HCT116 (cell line): ENCODE data around the gene SSNA1. TPM values are rescaled to one million over a fixed set of nuclear protein-coding genes. Genes with fewer than 3 reads are reported as not detected.

Source experiments
- ATAC-seq: fragments of 200-7000 bp; cut with Tn5 transposase; 2 replicates; pipeline ENCODE4 v1.9.1; 2020; ENCODE audit warnings: mild to moderate bottlenecking, moderate library complexity
- BruUV-seq: library from RNA; stranded (reverse); fragments of 400-500 nt; replicated peaks from 2 replicates; lab custom pipeline; 2021; lab: Mats Ljungman, UMichigan
- CTCF ChIA-PET: fragments of 300-600 bp; sonication (Branson Sonifier 250); formaldehyde crosslinking; loops from one replicate; lab custom pipeline; 2021; ENCODE audit warnings: antibody characterized with exemption; lab: Charles Lee
- POLR2A ChIA-PET: fragments of 300-600, 350-600 bp; sonication (Branson Sonifier 250); formaldehyde crosslinking; loops from one replicate; lab custom pipeline; 2021; ENCODE audit warnings: antibody characterized with exemption; lab: Charles Lee
- RAD21 ChIA-PET, 2 experiments: fragments of 300-600 bp; sonication (Branson Sonifier 250); formaldehyde crosslinking; loops; one replicate each; lab custom pipeline; 2023; ENCODE audit warnings: low total read pairs in 2 of 2; ENCODE audit not compliant: uncharacterized antibody in 2 of 2, unreplicated experiment in 2 of 2, low non-redundant PET in 1 of 2; lab: Charles Lee
- DNase-seq: peaks from one replicate; pipeline ENCODE4 v3.0.0-alpha.2; 2010; ENCODE audit warnings: low read depth, low spot score
- H2AFZ ChIP-seq: fragments of 200-600 bp; shearing (Covaris generic), sonication (generic); 2 replicates; pipeline ENCODE4 v1.6.1; 2017; ENCODE audit warnings: low read depth, mixed run types, mixed read lengths, antibody characterized with exemption, low read length; ENCODE audit not compliant: poor library complexity, severe bottlenecking
- H3K27ac ChIP-seq: 2 replicates; pipeline ENCODE4 v1.5.1; 2012; ENCODE audit warnings: low read depth, low read length
- H3K27me3 ChIP-seq: fragments of 200-600 bp; sonication (generic); 2 replicates; pipeline ENCODE4 v1.6.1; 2016; ENCODE audit warnings: mixed run types, low read length, mixed read lengths; ENCODE audit not compliant: insufficient read depth
- H3K36me3 ChIP-seq, 2 experiments: fragments of 200-500 bp in 1 of 2; fragments of 200-600 bp in 1 of 2; sonication (Bioruptor generic) in 1 of 2; sonication (generic) in 1 of 2; 2 replicates each; pipeline versions ENCODE4 v1.5.1 to v1.6.1; 2014 to 2016; ENCODE audit warnings: low read length in 2 of 2, inconsistent platforms in 1 of 2, mixed read lengths in 1 of 2, mixed run types in 1 of 2; ENCODE audit not compliant: insufficient read depth in 2 of 2, control insufficient read depth in 1 of 2
- H3K4me1 ChIP-seq, 2 experiments: fragments of 200-600 bp in 1 of 2; sonication (generic) in 1 of 2; 2 replicates each; pipeline versions ENCODE4 v1.5.1 to v1.6.1; 2012 to 2017; ENCODE audit warnings: low read length in 2 of 2, inconsistent platforms in 1 of 2, mild to moderate bottlenecking in 1 of 2, mixed read lengths in 1 of 2, mixed run types in 1 of 2, moderate library complexity in 1 of 2; ENCODE audit not compliant: insufficient read depth in 2 of 2, control insufficient read depth in 1 of 2
- H3K4me2 ChIP-seq: fragments of 200-600 bp; sonication (generic); 2 replicates; pipeline ENCODE4 v1.6.1; 2017; ENCODE audit warnings: mixed run types, low read length, mixed read lengths
- H3K4me3 ChIP-seq, 2 experiments: fragments of 200-600 bp in 1 of 2; sonication (generic) in 1 of 2; replicated peaks in 1 of 2; 2 replicates each; pipeline ENCODE4 v1.5.1; 2011 to 2016; ENCODE audit warnings: low read length in 2 of 2, control low read depth in 1 of 2, low read depth in 1 of 2, mild to moderate bottlenecking in 1 of 2, mixed read lengths in 1 of 2, mixed run types in 1 of 2
- H3K79me2 ChIP-seq: fragments of 200-600 bp; sonication (generic); 2 replicates; pipeline ENCODE4 v1.6.1; 2017; ENCODE audit warnings: mild to moderate bottlenecking, mixed run types, low read length, moderate library complexity, mixed read lengths; ENCODE audit not compliant: insufficient read depth
- H3K9ac ChIP-seq: fragments of 200-600 bp; sonication (generic); 2 replicates; pipeline ENCODE4 v1.6.1; 2016; ENCODE audit warnings: low read length, mixed read lengths
- H3K9me2 ChIP-seq: fragments of 200-600 bp; sonication (generic), shearing (Covaris generic); 2 replicates; pipeline ENCODE4 v1.6.1; 2017; ENCODE audit warnings: mixed run types, mild to moderate bottlenecking, moderate library complexity; ENCODE audit not compliant: insufficient read depth
- H3K9me3 ChIP-seq, 2 experiments: fragments of 200-500 bp in 1 of 2; fragments of 200-600 bp in 1 of 2; sonication (Bioruptor generic) in 1 of 2; sonication (generic) in 1 of 2; 2 replicates each; pipeline ENCODE4 v1.6.1; 2014 to 2017; ENCODE audit warnings: low read length in 2 of 2, mixed read lengths in 2 of 2, inconsistent platforms in 1 of 2, low read depth in 1 of 2, mild to moderate bottlenecking in 1 of 2, mixed run types in 1 of 2, moderate library complexity in 1 of 2; ENCODE audit not compliant: control insufficient read depth in 1 of 2, insufficient read depth in 1 of 2
- H4K20me1 ChIP-seq: fragments of 200-600 bp; sonication (generic), shearing (Covaris generic); 2 replicates; pipeline ENCODE4 v1.6.1; 2017; ENCODE audit warnings: mixed run types, mild to moderate bottlenecking, moderate library complexity; ENCODE audit not compliant: insufficient read depth
- EGR1 ChIP-seq: IDR thresholded peaks from 2 replicates; pipeline ENCODE4 v1.6.1; 2012; ENCODE audit warnings: low read depth
- ELF1 ChIP-seq: IDR thresholded peaks from 2 replicates; pipeline ENCODE4 v1.6.1; 2012; ENCODE audit warnings: low read depth, borderline replicate concordance
- EZH2phosphoT487 ChIP-seq: fragments of 200-600 bp; IDR thresholded peaks from 2 replicates; pipeline ENCODE4 v1.6.1; 2018; ENCODE audit warnings: antibody characterized with exemption, borderline replicate concordance
- POLR2A ChIP-seq: IDR thresholded peaks from 2 replicates; pipeline ENCODE4 v1.7.0; 2011; ENCODE audit warnings: borderline replicate concordance; ENCODE audit not compliant: insufficient read depth, insufficient read length; ENCODE audit errors: extremely low read depth
- POLR2AphosphoS5 ChIP-seq: IDR thresholded peaks from 2 replicates; pipeline ENCODE4 v1.6.1; 2011; ENCODE audit warnings: mild to moderate bottlenecking, low read depth, low read length, moderate library complexity
- RAD21 ChIP-seq: IDR thresholded peaks from 2 replicates; pipeline ENCODE4 v1.6.1; 2012; ENCODE audit warnings: low read depth, mild to moderate bottlenecking
- SP1 ChIP-seq: IDR thresholded peaks from 2 replicates; pipeline ENCODE4 v1.6.1; 2012; ENCODE audit warnings: low read depth
- SRF ChIP-seq: IDR thresholded peaks from 2 replicates; pipeline ENCODE4 v1.6.1; 2012; ENCODE audit warnings: low read depth
- YY1 ChIP-seq: IDR thresholded peaks from 2 replicates; pipeline ENCODE4 v1.6.1; 2011; ENCODE audit warnings: low read length, low read depth, moderate library complexity, mild to moderate bottlenecking; ENCODE audit not compliant: insufficient replicate concordance; ENCODE audit errors: extremely low read depth
- ZFX ChIP-seq: fragments of 450-650 bp; IDR thresholded peaks from 2 replicates; pipeline ENCODE4 v1.6.1; 2017
- ZNF274 ChIP-seq: fragments of 200-500 bp; sonication (Bioruptor generic); IDR thresholded peaks from 2 replicates; pipeline ENCODE4 v1.6.1; 2014; ENCODE audit warnings: mild to moderate bottlenecking, low read depth, low read length, inconsistent platforms
- intact Hi-C: fragments of 100-400 bp; cut with micrococcal nuclease; formaldehyde crosslinking; loops from 2 replicates; pipeline ENCODE4 v1.10.0; 2022
- total RNA-seq: library from RNA; stranded (reverse); gene quantifications from one replicate; pipeline ENCODE4 v1.2.1, GENCODE V29; 2021; ENCODE audit not compliant: unreplicated experiment
- TF ChIP-seq, protein P1 (sequence below): IDR thresholded peaks from 2 replicates; pipeline ENCODE4 v1.6.1; 2012
- TF ChIP-seq, protein P2 (sequence below): IDR thresholded peaks from 2 replicates; pipeline ENCODE4 v1.6.1; 2012
- TF ChIP-seq, protein P3 (sequence below), 3 experiments: fragments of 200-600 bp in 1 of 3; sonication (generic) in 1 of 3; IDR thresholded peaks in 2 of 3; conservative IDR thresholded peaks in 1 of 3; 2 replicates each; pipeline ENCODE4 v1.5.1; 2012 to 2017; ENCODE audit warnings: low read depth in 2 of 3, low read length in 2 of 3, antibody characterized with exemption in 1 of 3, borderline replicate concordance in 1 of 3, control low read depth in 1 of 3, mild to moderate bottlenecking in 1 of 3, mixed read lengths in 1 of 3, mixed run types in 1 of 3, moderate library complexity in 1 of 3; ENCODE audit not compliant: insufficient read depth in 1 of 3

The SSNA1 gene
- total RNA-seq, 1 experiment from 2014 or later: 84.7 TPM

DNA sequence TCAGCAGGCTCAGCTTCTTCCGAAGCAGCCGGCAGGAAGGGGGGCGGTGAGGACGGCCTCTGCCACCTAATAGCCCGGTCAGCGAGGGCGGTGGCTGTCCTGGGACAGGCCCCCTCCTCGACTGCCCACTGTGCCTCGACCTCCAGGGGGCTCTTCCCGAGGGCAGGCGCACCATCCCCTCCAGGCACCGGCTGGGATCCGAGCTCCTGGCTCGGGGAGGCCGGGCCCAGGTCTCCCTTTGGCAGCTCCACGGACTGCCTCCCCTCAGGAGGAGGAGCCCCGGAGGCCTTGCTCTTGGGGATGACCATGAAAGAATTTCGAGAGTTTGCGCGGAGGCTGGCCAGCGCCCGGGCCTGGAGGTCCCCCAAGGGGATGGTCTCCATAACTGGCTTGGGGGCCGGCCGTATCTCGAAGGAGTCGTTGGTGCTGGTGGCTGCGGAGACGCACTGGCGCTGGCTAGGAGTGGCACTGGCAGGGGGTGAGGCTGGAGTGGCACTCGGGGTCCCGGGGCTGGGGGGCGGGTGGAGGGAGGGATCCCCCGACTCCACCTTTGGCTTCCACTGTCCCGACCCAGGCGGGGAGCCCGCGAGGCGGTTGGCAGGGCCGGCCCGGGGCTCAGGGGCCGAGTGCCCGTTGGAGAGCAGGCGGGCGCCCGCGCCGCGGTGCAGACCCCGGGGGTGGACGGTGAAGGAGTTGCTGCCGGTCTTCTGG lies 11.1 kb downstream of the SSNA1 start:
- H3K79me2 ChIP-seq: peaks cover 35% of the 10 kb centered on the region
- no peaks in the 10 kb centered on the region for H4K20me1 ChIP-seq
- TF ChIP-seq POLR2A: no peak
- TF ChIP-seq, protein P1, sequence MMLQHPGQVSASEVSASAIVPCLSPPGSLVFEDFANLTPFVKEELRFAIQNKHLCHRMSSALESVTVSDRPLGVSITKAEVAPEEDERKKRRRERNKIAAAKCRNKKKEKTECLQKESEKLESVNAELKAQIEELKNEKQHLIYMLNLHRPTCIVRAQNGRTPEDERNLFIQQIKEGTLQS: no peak
- TF ChIP-seq ELF1: no peak
- TF ChIP-seq POLR2AphosphoS5: no peak
- no peak for TF ChIP-seq EGR1
- TF ChIP-seq YY1: no peak
- no peak for TF ChIP-seq SP1
- TF ChIP-seq ZNF274: no peak
- no peak for TF ChIP-seq ZFX
- TF ChIP-seq SRF: no peak
- TF ChIP-seq RAD21: no peak
- TF ChIP-seq, protein P2, sequence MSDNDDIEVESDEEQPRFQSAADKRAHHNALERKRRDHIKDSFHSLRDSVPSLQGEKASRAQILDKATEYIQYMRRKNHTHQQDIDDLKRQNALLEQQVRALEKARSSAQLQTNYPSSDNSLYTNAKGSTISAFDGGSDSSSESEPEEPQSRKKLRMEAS: no peak
- no peak for TF ChIP-seq EZH2phosphoT487
- TF ChIP-seq, protein P3, sequence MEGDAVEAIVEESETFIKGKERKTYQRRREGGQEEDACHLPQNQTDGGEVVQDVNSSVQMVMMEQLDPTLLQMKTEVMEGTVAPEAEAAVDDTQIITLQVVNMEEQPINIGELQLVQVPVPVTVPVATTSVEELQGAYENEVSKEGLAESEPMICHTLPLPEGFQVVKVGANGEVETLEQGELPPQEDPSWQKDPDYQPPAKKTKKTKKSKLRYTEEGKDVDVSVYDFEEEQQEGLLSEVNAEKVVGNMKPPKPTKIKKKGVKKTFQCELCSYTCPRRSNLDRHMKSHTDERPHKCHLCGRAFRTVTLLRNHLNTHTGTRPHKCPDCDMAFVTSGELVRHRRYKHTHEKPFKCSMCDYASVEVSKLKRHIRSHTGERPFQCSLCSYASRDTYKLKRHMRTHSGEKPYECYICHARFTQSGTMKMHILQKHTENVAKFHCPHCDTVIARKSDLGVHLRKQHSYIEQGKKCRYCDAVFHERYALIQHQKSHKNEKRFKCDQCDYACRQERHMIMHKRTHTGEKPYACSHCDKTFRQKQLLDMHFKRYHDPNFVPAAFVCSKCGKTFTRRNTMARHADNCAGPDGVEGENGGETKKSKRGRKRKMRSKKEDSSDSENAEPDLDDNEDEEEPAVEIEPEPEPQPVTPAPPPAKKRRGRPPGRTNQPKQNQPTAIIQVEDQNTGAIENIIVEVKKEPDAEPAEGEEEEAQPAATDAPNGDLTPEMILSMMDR (IDR thresholded peaks at IDR 0.05 in 2 of 3, conservative IDR thresholded peaks at IDR 0.05 in 1 of 3; ENCODE audit: borderline replicate concordance in 1 of 3, insufficient read depth in 1 of 3, low read depth in 2 of 3, low read length in 2 of 3): no peak
- no peak overlapping the region for H2AFZ ChIP-seq
- no peak for ATAC-seq
- ChIA-PET CTCF (no interaction called here), POLR2A (interaction anchor here (2.6 kb wide), 1 partner anchor 10 kb away, joined by 20 read pairs; the partner anchor contains the start of genes ANAPC2 and SSNA1), RAD21 (interaction anchor here in 1 of 2 experiments (0.9 kb wide), 1 partner anchor 42 kb away, joined by 7 read pairs; no protein-coding TSS in a partner anchor)
- H3K36me3 ChIP-seq: 0 out of 4 replicates have a peak, but pooled peaks cover 0 to 3% of the 10 kb centered on the region in 2 experiments
- H3K27ac ChIP-seq: peak overlapping the region; percentile 35; the same call in 1 of the 2 replicates
- H3K27me3 ChIP-seq: no peaks in the 10 kb centered on the region
- H3K9ac ChIP-seq: peak overlapping the region; percentile 46
- H3K4me2 ChIP-seq: peak overlapping the region; percentile 63
- peaks cover 40 to 61% of the 10 kb centered on the region in 2 experiments for H3K4me1 ChIP-seq
- H3K9me3 ChIP-seq: no peaks in the 10 kb centered on the region
- no TSS peak for BruUV-seq
- H3K9me2 ChIP-seq: no peaks in the 10 kb centered on the region
- H3K4me3 ChIP-seq: peak overlapping the region; percentile 15 to 46; a peak in 3 of 4 replicates
- no peak for DNase-seq
- intact Hi-C loops: loop anchor here (1.0 kb wide), 1 partner anchor 42 kb away; the partner anchor contains the start of gene TUBB4B
